ENCODE results near the gene BTBD7.

GRCh38 chr14:93295541-93296220 lies 37.2 kb downstream of the BTBD7 start:
- TF ChIP-seq CTCF (IDR thresholded peaks at IDR 0.05) (no peak), POLR2A (IDR thresholded peaks at IDR 0.05) (no peak)
